NT2/D1 (cell line): Measurements from ENCODE around the gene PBX1.

Source experiments
- SUZ12 ChIP-seq: IDR thresholded peaks from 2 replicates; pipeline ENCODE4 v1.6.1; 2011; ENCODE audit not compliant: insufficient read length, insufficient read depth; ENCODE audit errors: extremely low read depth
- YY1 ChIP-seq: IDR thresholded peaks from 2 replicates; pipeline ENCODE4 v1.6.1; 2011; ENCODE audit not compliant: insufficient read length, insufficient read depth
- ZNF274 ChIP-seq: IDR thresholded peaks from 2 replicates; pipeline ENCODE4 v1.6.1; 2011; ENCODE audit warnings: mild to moderate bottlenecking, low read depth, low read length

GRCh38 chr1:164670786-164671185 is 111.8 kb downstream of the PBX1 start:
- no peak for TF ChIP-seq ZNF274
- TF ChIP-seq SUZ12: no peak
- no peak for TF ChIP-seq YY1
